SK-N-SH (cell line): ENCODE results near the gene OR4D1. TPM values are rescaled to one million over a fixed set of nuclear protein-coding genes. Genes with fewer than 3 reads are reported as not detected.

Experiments used
- CTCF ChIA-PET: fragments of 300-600, 350-600 bp; formaldehyde crosslinking; extraction: SDS; loops from one replicate; lab custom pipeline; 2021; lab: Yijun Ruan, JAX
- POLR2A ChIA-PET: fragments of 350-600 bp; sonication (Branson Sonifier 250); formaldehyde crosslinking; extraction: SDS; loops from one replicate; lab custom pipeline; 2020; ENCODE audit warnings: antibody characterized with exemption, inconsistent platforms; lab: Yijun Ruan, JAX
- DNase-seq: peaks from one replicate; pipeline ENCODE4 v3.0.0; 2012
- H2AFZ ChIP-seq: fragments of 200-600 bp; sonication (generic); 2 replicates; pipeline ENCODE4 v1.8.1; 2016; ENCODE audit warnings: antibody characterized with exemption, mild to moderate bottlenecking, low read depth
- H3F3A ChIP-seq: fragments of 200-600 bp; sonication (generic); replicated peaks from 2 replicates; pipeline ENCODE3; 2016; ENCODE audit warnings: antibody characterized with exemption, mild to moderate bottlenecking; ENCODE audit not compliant: insufficient read depth
- H3K27ac ChIP-seq, 2 experiments: fragments of 200-500 bp in 1 of 2; fragments of 200-600 bp in 1 of 2; sonication (Bioruptor generic) in 1 of 2; sonication (generic), shearing (Covaris generic) in 1 of 2; 2 replicates each; pipeline versions ENCODE4 v1.5.1 to v1.6.1; 2014 to 2016; ENCODE audit warnings: low read depth in 2 of 2, inconsistent platforms in 1 of 2, low read length in 1 of 2, mild to moderate bottlenecking in 1 of 2, mixed read lengths in 1 of 2
- H3K27me3 ChIP-seq: fragments of 200-600 bp; sonication (generic), shearing (Covaris generic); 2 replicates; pipeline ENCODE4 v1.6.1; 2016; ENCODE audit warnings: mixed run types; ENCODE audit not compliant: insufficient read depth
- H3K36me3 ChIP-seq, 2 experiments: fragments of 200-500 bp in 1 of 2; fragments of 200-600 bp in 1 of 2; sonication (Bioruptor generic) in 1 of 2; sonication (generic) in 1 of 2; replicated peaks in 1 of 2; 2 replicates each; pipeline versions ENCODE3 to v1.5.1; 2014 to 2016; ENCODE audit warnings: low read length in 1 of 2, mild to moderate bottlenecking in 1 of 2; ENCODE audit not compliant: insufficient read depth in 2 of 2, control insufficient read depth in 1 of 2
- H3K4me1 ChIP-seq, 2 experiments: fragments of 200-500 bp in 1 of 2; fragments of 200-600 bp in 1 of 2; sonication (Bioruptor generic) in 1 of 2; sonication (generic), shearing (Covaris generic) in 1 of 2; 2 replicates each; pipeline versions ENCODE4 v1.5.1 to v1.6.1; 2014 to 2016; ENCODE audit warnings: low read depth in 1 of 2, low read length in 1 of 2, mixed run types in 1 of 2; ENCODE audit not compliant: insufficient read depth in 2 of 2, control insufficient read depth in 1 of 2
- H3K4me2 ChIP-seq: fragments of 200-600 bp; sonication (generic), shearing (Covaris generic); 2 replicates; pipeline ENCODE4 v1.6.1; 2017; ENCODE audit warnings: mixed run types
- H3K4me3 ChIP-seq, 2 experiments: fragments of 200-500 bp in 1 of 2; fragments of 200-600 bp in 1 of 2; sonication (Bioruptor generic) in 1 of 2; sonication (generic), shearing (Covaris generic) in 1 of 2; 2 replicates each; pipeline versions ENCODE4 v1.5.1 to v1.8.1; 2014 to 2016; ENCODE audit warnings: low read depth in 2 of 2, inconsistent platforms in 1 of 2, low read length in 1 of 2, mild to moderate bottlenecking in 1 of 2, mixed read lengths in 1 of 2, moderate library complexity in 1 of 2
- H3K79me2 ChIP-seq: fragments of 200-600 bp; sonication (generic); 2 replicates; pipeline ENCODE4 v1.8.1; 2017; ENCODE audit warnings: mild to moderate bottlenecking; ENCODE audit not compliant: insufficient read depth
- H3K9ac ChIP-seq: fragments of 200-600 bp; sonication (generic); 2 replicates; pipeline ENCODE4 v1.6.1; 2017; ENCODE audit warnings: mixed run types
- H3K9me2 ChIP-seq: fragments of 200-600 bp; sonication (generic); 2 replicates; pipeline ENCODE4 v1.6.1; 2017; ENCODE audit warnings: mixed run types
- H3K9me3 ChIP-seq: fragments of 200-600 bp; sonication (generic); 2 replicates; pipeline ENCODE4 v1.6.1; 2017; ENCODE audit warnings: mixed run types, mild to moderate bottlenecking, moderate library complexity
- H4K20me1 ChIP-seq: fragments of 200-600 bp; sonication (generic); 2 replicates; pipeline ENCODE4 v1.6.1; 2017; ENCODE audit warnings: mild to moderate bottlenecking, mixed run types; ENCODE audit not compliant: insufficient read depth
- CHD2 ChIP-seq: fragments of 150-350 bp; IDR thresholded peaks from 2 replicates; pipeline ENCODE4 v1.6.1; 2018; ENCODE audit warnings: low read length; ENCODE audit not compliant: partially characterized antibody
- EZH2phosphoT487 ChIP-seq: fragments of 200-600 bp; sonication (generic); IDR thresholded peaks from 2 replicates; pipeline ENCODE4 v1.6.1; 2017; ENCODE audit warnings: low read depth, mixed run types, mild to moderate bottlenecking, antibody characterized with exemption, moderate library complexity, borderline replicate concordance
- FOSL2 ChIP-seq: IDR thresholded peaks from 2 replicates; pipeline ENCODE4 v1.4.0; 2012; ENCODE audit warnings: low read depth, mild to moderate bottlenecking, moderate library complexity, borderline replicate concordance
- FOXJ3 ChIP-seq: sonication (generic); formaldehyde crosslinking; IDR thresholded peaks from 2 replicates; pipeline ENCODE4 v1.5.1; 2020; ENCODE audit warnings: mild to moderate bottlenecking, missing genetic modification reagents
- FOXM1 ChIP-seq: IDR thresholded peaks from 2 replicates; pipeline ENCODE4 v1.4.0; 2012; ENCODE audit warnings: low read depth, mild to moderate bottlenecking
- JUND ChIP-seq: IDR thresholded peaks from 2 replicates; pipeline ENCODE4 v1.4.0; 2012
- MEF2A ChIP-seq: IDR thresholded peaks from 2 replicates; pipeline ENCODE4 v1.4.0; 2012; ENCODE audit warnings: low read depth, borderline replicate concordance
- NFIC ChIP-seq: IDR thresholded peaks from 2 replicates; pipeline ENCODE4 v1.4.0; 2012; ENCODE audit warnings: borderline replicate concordance
- NRF1 ChIP-seq: IDR thresholded peaks from 2 replicates; pipeline ENCODE4 v1.6.1; 2012; ENCODE audit warnings: low read depth, mild to moderate bottlenecking, low read length
- POLR2AphosphoS5 ChIP-seq: IDR thresholded peaks from 2 replicates; pipeline ENCODE4 v1.6.1; 2012; ENCODE audit warnings: low read depth, low read length
- RAD21 ChIP-seq: IDR thresholded peaks from 2 replicates; pipeline ENCODE4 v1.6.1; 2012; ENCODE audit warnings: mild to moderate bottlenecking, low read length
- RXRA ChIP-seq: IDR thresholded peaks from 2 replicates; pipeline ENCODE4 v1.4.0; 2012; ENCODE audit warnings: low read depth, mild to moderate bottlenecking, borderline replicate concordance
- TCF12 ChIP-seq: IDR thresholded peaks from 2 replicates; pipeline ENCODE4 v1.4.0; 2012
- TEAD4 ChIP-seq: IDR thresholded peaks from 2 replicates; pipeline ENCODE4 v1.4.0; 2012; ENCODE audit warnings: mild to moderate bottlenecking, borderline replicate concordance; ENCODE audit not compliant: insufficient read depth
- YY1 ChIP-seq: IDR thresholded peaks from 2 replicates; pipeline ENCODE4 v1.4.0; 2012; ENCODE audit warnings: low read depth, mild to moderate bottlenecking
- WGBS: methylation state at CpG from one replicate; pipeline ENCODE4 v1.1.6; 2017; ENCODE audit warnings: low lambda C conversion rate; 5-methylcytosine and 5-hydroxymethylcytosine counted together
- polyA plus RNA-seq, 3 experiments: library from polyadenylated mRNA; depleted of rRNA; stranded (reverse); fragments of >200 nt; gene quantifications; 2 replicates each; pipeline ENCODE4 v1.2.3, GENCODE V29; 2012
- TF ChIP-seq, protein P1 (sequence below): fragments of 150-350 bp; IDR thresholded peaks from 2 replicates; pipeline ENCODE4 v1.6.1; 2017; ENCODE audit warnings: antibody characterized with exemption, low read length, low read depth, borderline replicate concordance
- TF ChIP-seq, protein P2 (sequence below): IDR thresholded peaks from 2 replicates; pipeline ENCODE4 v1.4.0; 2012; ENCODE audit warnings: low read depth
- TF ChIP-seq, protein P3 (sequence below): fragments of 150-350 bp; IDR thresholded peaks from 2 replicates; pipeline ENCODE4 v1.6.1; 2016; ENCODE audit warnings: mild to moderate bottlenecking, low read depth, low read length
- TF ChIP-seq, protein P4 (sequence below): IDR thresholded peaks from 2 replicates; pipeline ENCODE4 v1.4.0; 2012; ENCODE audit warnings: low read depth, borderline replicate concordance
- TF ChIP-seq, protein P5 (sequence below): fragments of 200-600 bp; sonication (generic); IDR thresholded peaks from 2 replicates; pipeline ENCODE4 v1.6.1; 2017; ENCODE audit warnings: antibody characterized with exemption, mild to moderate bottlenecking, moderate library complexity

The OR4D1 gene
- polyA plus RNA-seq, 1 of the 3 experiments (the other 2 are of a cell fraction): not detected

- TF ChIP-seq MEF2A: no peak
- TF ChIP-seq NRF1: no peak
- TF ChIP-seq POLR2AphosphoS5: no peak
- TF ChIP-seq, all 33 proteins: peak for 0
Measured at GRCh38 chr17:58181796-58182195, 33.6 kb downstream of the OR4D1 start (continued).

DNA sequence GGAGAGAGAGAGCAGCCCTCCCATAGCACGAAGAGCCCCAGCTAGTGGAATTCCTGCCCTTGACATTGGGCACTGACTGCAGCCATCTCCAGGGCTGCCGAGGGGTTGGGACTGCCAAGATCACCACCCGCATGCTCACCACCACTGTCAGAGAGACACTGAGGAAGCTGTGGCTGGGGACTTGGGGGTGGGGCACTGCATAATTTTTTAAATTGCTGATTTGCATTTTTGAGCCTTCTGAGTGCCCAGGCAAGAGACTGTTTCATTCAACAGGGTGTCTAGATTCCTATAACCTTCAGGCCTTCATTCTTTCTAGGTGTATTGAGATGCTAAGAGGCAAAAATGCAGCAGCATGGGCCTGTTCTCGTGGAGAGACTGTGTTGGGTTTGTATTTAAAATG, 35.3 kb downstream of the OR4D1 start:
- POLR2A ChIA-PET: no interaction called here
- CTCF ChIA-PET: no interaction called here
- 69% methylated on average over 4 of the region's 4 CpGs for WGBS

More for the DNA sequence above, 35.3 kb downstream of the OR4D1 start:
- H3K79me2 ChIP-seq: no peaks in the 10 kb centered on the region
- no peaks in the 10 kb centered on the region for H3K9me3 ChIP-seq
- H3K4me3 ChIP-seq: no peak overlapping the region
- H3K27ac ChIP-seq: no peak overlapping the region
- H3K9me2 ChIP-seq: no peaks in the 10 kb centered on the region
- H3K4me1 ChIP-seq: no peaks in the 10 kb centered on the region
- H3K9ac ChIP-seq: no peak overlapping the region
- peaks cover 20% of the 10 kb centered on the region; the same call in 1 of the 2 replicates for H3K27me3 ChIP-seq
- no peaks in the 10 kb centered on the region for H3F3A ChIP-seq
- no peak overlapping the region for H2AFZ ChIP-seq
- H3K36me3 ChIP-seq: no peaks in the 10 kb centered on the region
- H4K20me1 ChIP-seq: no peaks in the 10 kb centered on the region
- TF ChIP-seq, protein P1, sequence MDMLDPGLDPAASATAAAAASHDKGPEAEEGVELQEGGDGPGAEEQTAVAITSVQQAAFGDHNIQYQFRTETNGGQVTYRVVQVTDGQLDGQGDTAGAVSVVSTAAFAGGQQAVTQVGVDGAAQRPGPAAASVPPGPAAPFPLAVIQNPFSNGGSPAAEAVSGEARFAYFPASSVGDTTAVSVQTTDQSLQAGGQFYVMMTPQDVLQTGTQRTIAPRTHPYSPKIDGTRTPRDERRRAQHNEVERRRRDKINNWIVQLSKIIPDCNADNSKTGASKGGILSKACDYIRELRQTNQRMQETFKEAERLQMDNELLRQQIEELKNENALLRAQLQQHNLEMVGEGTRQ: no peak
- TF ChIP-seq JUND (no peak), MEF2A (no peak), POLR2AphosphoS5 (no peak), CHD2 (no peak), RXRA (no peak), TEAD4 (no peak), NFIC (no peak), FOXM1 (no peak), TCF12 (no peak), YY1 (no peak), RAD21 (no peak), FOXJ3 (CRISPR knock-in tag) (no peak), EZH2phosphoT487 (no peak), FOSL2 (no peak)
- TF ChIP-seq, protein P2, sequence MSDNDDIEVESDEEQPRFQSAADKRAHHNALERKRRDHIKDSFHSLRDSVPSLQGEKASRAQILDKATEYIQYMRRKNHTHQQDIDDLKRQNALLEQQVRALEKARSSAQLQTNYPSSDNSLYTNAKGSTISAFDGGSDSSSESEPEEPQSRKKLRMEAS: no peak
- TF ChIP-seq, protein P3, sequence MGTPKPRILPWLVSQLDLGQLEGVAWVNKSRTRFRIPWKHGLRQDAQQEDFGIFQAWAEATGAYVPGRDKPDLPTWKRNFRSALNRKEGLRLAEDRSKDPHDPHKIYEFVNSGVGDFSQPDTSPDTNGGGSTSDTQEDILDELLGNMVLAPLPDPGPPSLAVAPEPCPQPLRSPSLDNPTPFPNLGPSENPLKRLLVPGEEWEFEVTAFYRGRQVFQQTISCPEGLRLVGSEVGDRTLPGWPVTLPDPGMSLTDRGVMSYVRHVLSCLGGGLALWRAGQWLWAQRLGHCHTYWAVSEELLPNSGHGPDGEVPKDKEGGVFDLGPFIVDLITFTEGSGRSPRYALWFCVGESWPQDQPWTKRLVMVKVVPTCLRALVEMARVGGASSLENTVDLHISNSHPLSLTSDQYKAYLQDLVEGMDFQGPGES: no peak
- TF ChIP-seq, protein P4, sequence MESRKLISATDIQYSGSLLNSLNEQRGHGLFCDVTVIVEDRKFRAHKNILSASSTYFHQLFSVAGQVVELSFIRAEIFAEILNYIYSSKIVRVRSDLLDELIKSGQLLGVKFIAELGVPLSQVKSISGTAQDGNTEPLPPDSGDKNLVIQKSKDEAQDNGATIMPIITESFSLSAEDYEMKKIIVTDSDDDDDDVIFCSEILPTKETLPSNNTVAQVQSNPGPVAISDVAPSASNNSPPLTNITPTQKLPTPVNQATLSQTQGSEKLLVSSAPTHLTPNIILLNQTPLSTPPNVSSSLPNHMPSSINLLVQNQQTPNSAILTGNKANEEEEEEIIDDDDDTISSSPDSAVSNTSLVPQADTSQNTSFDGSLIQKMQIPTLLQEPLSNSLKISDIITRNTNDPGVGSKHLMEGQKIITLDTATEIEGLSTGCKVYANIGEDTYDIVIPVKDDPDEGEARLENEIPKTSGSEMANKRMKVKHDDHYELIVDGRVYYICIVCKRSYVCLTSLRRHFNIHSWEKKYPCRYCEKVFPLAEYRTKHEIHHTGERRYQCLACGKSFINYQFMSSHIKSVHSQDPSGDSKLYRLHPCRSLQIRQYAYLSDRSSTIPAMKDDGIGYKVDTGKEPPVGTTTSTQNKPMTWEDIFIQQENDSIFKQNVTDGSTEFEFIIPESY: no peak
- TF ChIP-seq, protein P5, sequence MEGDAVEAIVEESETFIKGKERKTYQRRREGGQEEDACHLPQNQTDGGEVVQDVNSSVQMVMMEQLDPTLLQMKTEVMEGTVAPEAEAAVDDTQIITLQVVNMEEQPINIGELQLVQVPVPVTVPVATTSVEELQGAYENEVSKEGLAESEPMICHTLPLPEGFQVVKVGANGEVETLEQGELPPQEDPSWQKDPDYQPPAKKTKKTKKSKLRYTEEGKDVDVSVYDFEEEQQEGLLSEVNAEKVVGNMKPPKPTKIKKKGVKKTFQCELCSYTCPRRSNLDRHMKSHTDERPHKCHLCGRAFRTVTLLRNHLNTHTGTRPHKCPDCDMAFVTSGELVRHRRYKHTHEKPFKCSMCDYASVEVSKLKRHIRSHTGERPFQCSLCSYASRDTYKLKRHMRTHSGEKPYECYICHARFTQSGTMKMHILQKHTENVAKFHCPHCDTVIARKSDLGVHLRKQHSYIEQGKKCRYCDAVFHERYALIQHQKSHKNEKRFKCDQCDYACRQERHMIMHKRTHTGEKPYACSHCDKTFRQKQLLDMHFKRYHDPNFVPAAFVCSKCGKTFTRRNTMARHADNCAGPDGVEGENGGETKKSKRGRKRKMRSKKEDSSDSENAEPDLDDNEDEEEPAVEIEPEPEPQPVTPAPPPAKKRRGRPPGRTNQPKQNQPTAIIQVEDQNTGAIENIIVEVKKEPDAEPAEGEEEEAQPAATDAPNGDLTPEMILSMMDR: no peak
- TF ChIP-seq, all 33 proteins: peak for 0
- H3K4me2 ChIP-seq: no peak overlapping the region
- no peak for DNase-seq
